GM12801 (cell line): ENCODE results near the gene AGPAT1.

Experiments used
- CTCF ChIP-seq: IDR thresholded peaks from one replicate; pipeline ENCODE4 v1.5.1; 2011; ENCODE audit warnings: control low read depth; ENCODE audit not compliant: insufficient read length; ENCODE audit errors: extremely low read depth

Gene AGPAT1

DNA sequence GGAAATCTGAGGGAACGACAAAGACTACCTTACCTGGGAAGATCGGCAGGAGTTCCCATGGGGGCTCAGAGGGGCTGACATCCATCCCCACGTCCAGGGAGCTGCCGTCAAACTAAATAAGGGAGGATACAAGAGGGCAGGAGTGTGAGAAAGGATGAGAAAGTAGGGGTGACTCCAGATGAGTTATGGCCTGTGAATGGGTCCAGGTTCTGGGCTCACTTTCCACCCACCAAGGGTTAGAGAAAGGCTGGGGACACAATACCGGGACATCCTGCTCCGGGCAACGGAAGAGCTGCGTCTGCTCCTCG lies 48.5 kb downstream of the AGPAT1 start:
- TF ChIP-seq CTCF, result no peak

DNA sequence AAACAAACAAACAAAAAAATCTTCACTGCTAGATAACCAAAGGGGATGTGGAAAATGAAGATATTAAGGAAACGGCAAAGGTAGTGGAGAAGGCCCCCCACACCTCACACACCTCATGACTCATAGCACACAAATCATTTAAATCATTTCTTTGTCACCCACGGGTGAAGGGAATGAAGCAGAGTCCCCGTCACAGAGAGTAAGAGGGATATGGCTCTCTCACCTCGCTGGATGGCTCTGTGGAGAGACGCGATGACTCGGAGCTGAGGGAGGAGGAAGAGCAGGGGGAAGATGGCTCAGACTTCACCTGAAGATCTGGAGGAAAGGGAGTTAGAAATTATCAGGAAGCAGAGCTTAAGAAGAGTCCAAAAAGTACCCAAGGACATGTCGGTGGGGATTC lies 49.0 kb downstream of the AGPAT1 start:
- no peak for TF ChIP-seq CTCF

GRCh38 chr6:32123681-32124080 lies 52.2 kb downstream of the AGPAT1 start:
- TF ChIP-seq CTCF, result no peak

DNA sequence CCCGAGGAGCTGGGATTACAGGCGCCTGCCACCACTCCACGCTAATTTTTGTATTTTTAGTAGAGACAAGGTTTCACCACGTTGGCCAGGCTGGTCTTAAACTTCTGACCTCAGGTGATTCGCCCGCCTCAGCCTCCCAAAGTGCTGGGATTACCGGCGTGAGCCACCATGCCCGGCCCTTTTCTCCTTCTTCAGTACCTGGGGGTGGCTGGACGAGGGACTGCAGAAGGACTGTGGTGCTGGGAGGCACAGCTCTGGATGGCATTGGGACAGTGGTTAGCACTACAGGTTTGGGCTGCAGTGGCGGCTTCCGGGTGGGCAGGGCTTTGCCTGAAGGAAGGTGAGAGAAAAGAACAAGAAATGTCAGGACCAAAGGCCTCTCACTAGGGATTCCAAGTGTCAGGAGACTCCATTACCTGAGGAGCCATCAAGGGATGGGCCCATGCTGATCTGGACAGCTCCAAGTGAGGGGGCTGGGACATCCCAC lies 55.3 kb downstream of the AGPAT1 start:
- no peak for TF ChIP-seq CTCF

DNA sequence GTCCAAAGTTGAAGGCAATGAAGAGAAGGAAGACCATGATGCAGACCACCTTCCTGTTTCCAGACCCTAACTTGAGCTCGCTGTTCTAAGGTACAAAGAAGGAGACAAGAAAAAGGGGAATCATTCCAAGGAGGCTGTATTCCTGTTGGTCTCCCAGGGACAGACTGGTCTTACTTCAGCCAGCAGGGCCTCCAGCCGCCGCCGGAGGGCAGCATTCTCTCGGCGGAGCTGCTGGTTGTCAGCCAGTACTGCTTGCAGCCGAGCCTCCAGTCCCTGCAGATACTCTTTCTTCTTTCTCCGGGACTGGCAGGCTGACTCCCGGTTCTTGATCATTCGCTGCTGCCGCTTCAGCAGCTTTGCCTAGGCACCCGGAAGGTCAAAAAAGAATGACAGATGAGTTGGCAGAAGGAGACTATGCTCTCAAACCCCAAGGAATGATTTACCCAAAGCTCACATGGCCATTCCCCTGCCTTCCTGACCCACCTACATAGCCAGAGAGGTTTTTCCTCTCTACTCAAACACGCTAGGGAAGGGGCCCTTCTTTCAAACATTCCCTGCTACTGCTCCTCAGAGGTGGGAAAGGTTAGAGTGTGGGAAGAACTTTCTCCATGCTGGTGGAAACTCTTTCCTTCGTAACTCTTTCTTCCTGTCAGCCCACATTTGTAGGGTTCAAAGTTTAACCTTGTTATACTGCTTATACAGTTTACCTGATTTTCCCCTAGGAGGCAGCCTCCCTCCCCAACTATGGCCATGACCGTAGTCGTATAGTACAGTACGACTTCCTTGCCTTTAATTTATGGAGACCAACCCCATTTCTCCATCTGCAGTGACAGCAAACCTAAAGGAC lies 56.9 kb downstream of the AGPAT1 start:
- no peak for TF ChIP-seq CTCF
